WTC11 (cell line): ENCODE measurements around the gene RGS6.

Experiments used
- GABPB1 ChIP-seq: sonication (generic); formaldehyde crosslinking; IDR thresholded peaks from 2 replicates; pipeline ENCODE4 v1.8.1; 2023; ENCODE audit warnings: mild to moderate bottlenecking, missing genetic modification reagents
- NFYB ChIP-seq: sonication (generic); formaldehyde crosslinking; conservative IDR thresholded peaks from 2 replicates; pipeline ENCODE4 v1.8.0; 2022; ENCODE audit warnings: low read depth, missing genetic modification reagents
- TEAD4 ChIP-seq: sonication (generic); formaldehyde crosslinking; IDR thresholded peaks from 2 replicates; pipeline ENCODE4 v1.8.0; 2022; ENCODE audit warnings: mild to moderate bottlenecking, missing genetic modification reagents
- TF ChIP-seq, protein P1 (sequence below): fragments of 200-600 bp; IDR thresholded peaks from 2 replicates; pipeline ENCODE4 v1.8.0; 2022; ENCODE audit warnings: antibody characterized with exemption

DNA sequence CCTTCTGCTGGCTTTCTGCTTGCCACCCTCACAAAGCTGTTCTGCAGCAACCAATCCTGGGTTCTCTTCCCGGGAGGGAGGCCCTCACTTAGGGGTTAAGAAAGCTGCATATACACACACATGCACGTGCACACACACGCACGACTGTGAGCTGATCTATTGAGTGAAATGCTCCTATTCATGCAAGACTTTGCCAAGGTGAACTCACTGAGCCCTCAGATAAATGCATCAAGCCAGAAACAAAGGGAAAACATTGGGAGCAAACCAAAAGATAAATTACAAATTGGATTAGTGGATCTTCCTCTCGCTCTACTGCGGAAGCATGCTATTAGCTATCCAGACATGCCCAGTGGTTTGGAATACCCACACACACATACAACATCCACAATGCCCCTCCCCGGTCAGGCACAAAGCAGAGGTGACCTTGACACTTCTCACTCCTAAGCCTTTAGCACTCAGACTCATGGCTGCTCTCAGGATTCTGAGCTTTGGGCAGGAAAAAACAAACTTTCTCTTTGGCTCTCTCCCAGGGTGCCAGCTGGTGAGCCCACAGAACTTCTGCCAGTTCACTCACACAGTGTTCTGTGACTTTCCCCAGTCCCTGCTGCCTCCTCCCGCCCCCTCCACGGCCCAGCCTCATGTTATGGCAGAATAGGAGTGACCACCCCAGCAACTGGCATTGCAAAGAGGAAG lies 641.6 kb downstream of the RGS6 start:
- no peak for TF ChIP-seq GABPB1 (CRISPR knock-in tag)
- no peak for TF ChIP-seq TEAD4 (CRISPR knock-in tag)
- TF ChIP-seq, protein P1, sequence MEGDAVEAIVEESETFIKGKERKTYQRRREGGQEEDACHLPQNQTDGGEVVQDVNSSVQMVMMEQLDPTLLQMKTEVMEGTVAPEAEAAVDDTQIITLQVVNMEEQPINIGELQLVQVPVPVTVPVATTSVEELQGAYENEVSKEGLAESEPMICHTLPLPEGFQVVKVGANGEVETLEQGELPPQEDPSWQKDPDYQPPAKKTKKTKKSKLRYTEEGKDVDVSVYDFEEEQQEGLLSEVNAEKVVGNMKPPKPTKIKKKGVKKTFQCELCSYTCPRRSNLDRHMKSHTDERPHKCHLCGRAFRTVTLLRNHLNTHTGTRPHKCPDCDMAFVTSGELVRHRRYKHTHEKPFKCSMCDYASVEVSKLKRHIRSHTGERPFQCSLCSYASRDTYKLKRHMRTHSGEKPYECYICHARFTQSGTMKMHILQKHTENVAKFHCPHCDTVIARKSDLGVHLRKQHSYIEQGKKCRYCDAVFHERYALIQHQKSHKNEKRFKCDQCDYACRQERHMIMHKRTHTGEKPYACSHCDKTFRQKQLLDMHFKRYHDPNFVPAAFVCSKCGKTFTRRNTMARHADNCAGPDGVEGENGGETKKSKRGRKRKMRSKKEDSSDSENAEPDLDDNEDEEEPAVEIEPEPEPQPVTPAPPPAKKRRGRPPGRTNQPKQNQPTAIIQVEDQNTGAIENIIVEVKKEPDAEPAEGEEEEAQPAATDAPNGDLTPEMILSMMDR = no peak
- TF ChIP-seq NFYB (CRISPR knock-in tag) = no peak
